WTC11 (cell line): ENCODE measurements around the gene PDZD8. TPM values are rescaled to one million over a fixed set of nuclear protein-coding genes. Genes with fewer than 3 reads are reported as not detected.

ENCODE experiments used
- ATAC-seq: fragments of 200-7000 bp; cut with Tn5 transposase; 2 replicates; pipeline ENCODE4 v1.10.0; 2021; ENCODE audit warnings: mild to moderate bottlenecking, moderate library complexity
- CTCF ChIA-PET: fragments of 300-600 bp; sonication (Branson Sonifier 250); formaldehyde crosslinking; loops from one replicate; lab custom pipeline; 2021; ENCODE audit warnings: antibody characterized with exemption; lab: Charles Lee
- POLR2A ChIA-PET: fragments of 350-600 bp; sonication (Branson Sonifier 250); formaldehyde crosslinking; loops from one replicate; lab custom pipeline; 2021; ENCODE audit warnings: antibody characterized with exemption; lab: Charles Lee
- DNase-seq: peaks from one replicate; pipeline ENCODE4 v3.0.0; 2021; ENCODE audit warnings: low spot score
- H3K27ac Mint-ChIP-seq: 2 replicates; pipeline ENCODE4 v1.8.0; 2021; ENCODE audit warnings: mixed read lengths
- H3K27me3 Mint-ChIP-seq: 2 replicates; pipeline ENCODE4 v1.8.0; 2021; ENCODE audit warnings: low read depth, mild to moderate bottlenecking, moderate library complexity, mixed read lengths
- H3K36me3 Mint-ChIP-seq: 2 replicates; pipeline ENCODE4 v1.8.0; 2021; ENCODE audit warnings: mixed read lengths
- H3K4me1 Mint-ChIP-seq: 2 replicates; pipeline ENCODE4 v1.8.0; 2022; ENCODE audit warnings: mixed read lengths
- H3K4me3 Mint-ChIP-seq: 2 replicates; pipeline ENCODE4 v1.8.0; 2021; ENCODE audit warnings: mild to moderate bottlenecking, moderate library complexity, mixed read lengths
- H3K9me3 Mint-ChIP-seq: 2 replicates; pipeline ENCODE4 v1.8.0; 2021; ENCODE audit warnings: mixed read lengths
- ARID4B ChIP-seq: sonication (generic); formaldehyde crosslinking; IDR thresholded peaks from 2 replicates; pipeline ENCODE4 v1.8.0; 2023; ENCODE audit warnings: missing genetic modification reagents, mild to moderate bottlenecking, borderline replicate concordance
- ATF1 ChIP-seq: sonication (generic); formaldehyde crosslinking; IDR thresholded peaks from 2 replicates; pipeline ENCODE4 v1.8.1; 2023; ENCODE audit warnings: mild to moderate bottlenecking, moderate library complexity, missing genetic modification reagents
- ATF6 ChIP-seq: sonication (generic); formaldehyde crosslinking; IDR thresholded peaks from 2 replicates; pipeline ENCODE4 v1.8.1; 2023; ENCODE audit warnings: mild to moderate bottlenecking, missing genetic modification reagents
- CBFB ChIP-seq: sonication (generic); formaldehyde crosslinking; IDR thresholded peaks from 2 replicates; pipeline ENCODE4 v1.8.1; 2022; ENCODE audit warnings: mild to moderate bottlenecking, low read depth, missing genetic modification reagents
- CREB1 ChIP-seq: sonication (generic); formaldehyde crosslinking; IDR thresholded peaks from 2 replicates; pipeline ENCODE4 v1.8.0; 2023; ENCODE audit warnings: mild to moderate bottlenecking, missing genetic modification reagents
- ESRRA ChIP-seq: sonication (generic); formaldehyde crosslinking; IDR thresholded peaks from 2 replicates; pipeline ENCODE4 v1.8.1; 2022; ENCODE audit warnings: mild to moderate bottlenecking, missing genetic modification reagents, borderline replicate concordance
- FOXP1 ChIP-seq: sonication (generic); formaldehyde crosslinking; IDR thresholded peaks from 2 replicates; pipeline ENCODE4 v1.8.0; 2022; ENCODE audit warnings: missing genetic modification reagents, mild to moderate bottlenecking, moderate library complexity, borderline replicate concordance
- JAZF1 ChIP-seq: fragments of 250-450 bp; sonication (Bioruptor Pico); IDR thresholded peaks from 2 replicates; pipeline ENCODE4 v1.9.0; 2021; ENCODE audit warnings: moderate library complexity, mild to moderate bottlenecking, inconsistent platforms
- JUN ChIP-seq: sonication (generic); formaldehyde crosslinking; IDR thresholded peaks from 2 replicates; pipeline ENCODE4 v1.8.0; 2023; ENCODE audit warnings: mild to moderate bottlenecking, missing genetic modification reagents
- NFE2L1 ChIP-seq: sonication (generic); formaldehyde crosslinking; IDR thresholded peaks from 2 replicates; pipeline ENCODE4 v1.8.1; 2023; ENCODE audit warnings: missing genetic modification reagents
- NR3C1 ChIP-seq: sonication (generic); formaldehyde crosslinking; conservative IDR thresholded peaks from 2 replicates; pipeline ENCODE4 v1.8.1; 2023; ENCODE audit warnings: low read depth, mild to moderate bottlenecking, missing genetic modification reagents
- PRRX2 ChIP-seq: fragments of 250-450 bp; sonication (Bioruptor Pico); IDR thresholded peaks from 2 replicates; pipeline ENCODE4 v1.8.0; 2021; ENCODE audit warnings: mild to moderate bottlenecking
- RORB ChIP-seq: fragments of 250-450 bp; sonication (Bioruptor Pico); IDR thresholded peaks from 2 replicates; pipeline ENCODE4 v1.9.0; 2021; ENCODE audit warnings: mild to moderate bottlenecking
- SMAD3 ChIP-seq: sonication (generic); formaldehyde crosslinking; IDR thresholded peaks from 2 replicates; pipeline ENCODE4 v1.8.0; 2022; ENCODE audit warnings: missing genetic modification reagents, mild to moderate bottlenecking, borderline replicate concordance
- TEAD1 ChIP-seq: sonication (generic); formaldehyde crosslinking; IDR thresholded peaks from 2 replicates; pipeline ENCODE4 v1.8.0; 2022; ENCODE audit warnings: mild to moderate bottlenecking, missing genetic modification reagents
- USF2 ChIP-seq: sonication (generic); formaldehyde crosslinking; IDR thresholded peaks from 2 replicates; pipeline ENCODE4 v1.8.1; 2023; ENCODE audit warnings: mild to moderate bottlenecking, missing genetic modification reagents, moderate library complexity
- ZNF423 ChIP-seq: fragments of 250-450 bp; sonication (Bioruptor Pico); IDR thresholded peaks from 2 replicates; pipeline ENCODE4 v2.1.2; 2022; ENCODE audit warnings: mild to moderate bottlenecking, moderate library complexity
- total RNA-seq: library from RNA; stranded (reverse); gene quantifications from 3 replicates; pipeline ENCODE4 v1.2.3, GENCODE V29; 2021
- TF ChIP-seq, protein P1 (sequence below): sonication (generic); formaldehyde crosslinking; conservative IDR thresholded peaks from 2 replicates; pipeline ENCODE4 v1.8.1; 2022; ENCODE audit warnings: mild to moderate bottlenecking, missing genetic modification reagents
- TF ChIP-seq, protein P2 (sequence below): sonication (generic); formaldehyde crosslinking; IDR thresholded peaks from 2 replicates; pipeline ENCODE4 v1.8.0; 2022; ENCODE audit warnings: mild to moderate bottlenecking, missing genetic modification reagents
- TF ChIP-seq, protein P3 (sequence below): sonication (generic); formaldehyde crosslinking; IDR thresholded peaks from 2 replicates; pipeline ENCODE4 v1.8.1; 2023; ENCODE audit warnings: mild to moderate bottlenecking, missing genetic modification reagents
- TF ChIP-seq, protein P4 (sequence below): sonication (generic); formaldehyde crosslinking; IDR thresholded peaks from 2 replicates; pipeline ENCODE4 v1.8.1; 2023; ENCODE audit warnings: mild to moderate bottlenecking, missing genetic modification reagents, moderate library complexity
- TF ChIP-seq, protein P5 (sequence below): fragments of 250-450 bp; sonication (Bioruptor Pico); conservative IDR thresholded peaks from 2 replicates; pipeline ENCODE4 v1.9.0; 2021; ENCODE audit warnings: mild to moderate bottlenecking

The PDZD8 gene
- total RNA-seq, 1 experiment from 2014 or later: 52.7 TPM

- TF ChIP-seq ARID4B (CRISPR knock-in tag) (no peak), JAZF1 (CRISPR knock-in tag) (no peak), SMAD3 (CRISPR knock-in tag) (no peak), PRRX2 (CRISPR knock-in tag) (no peak)
These were observed 56.3 kb downstream of the PDZD8 start (continued) for GRCh38 chr10:117318909-117319308.

DNA sequence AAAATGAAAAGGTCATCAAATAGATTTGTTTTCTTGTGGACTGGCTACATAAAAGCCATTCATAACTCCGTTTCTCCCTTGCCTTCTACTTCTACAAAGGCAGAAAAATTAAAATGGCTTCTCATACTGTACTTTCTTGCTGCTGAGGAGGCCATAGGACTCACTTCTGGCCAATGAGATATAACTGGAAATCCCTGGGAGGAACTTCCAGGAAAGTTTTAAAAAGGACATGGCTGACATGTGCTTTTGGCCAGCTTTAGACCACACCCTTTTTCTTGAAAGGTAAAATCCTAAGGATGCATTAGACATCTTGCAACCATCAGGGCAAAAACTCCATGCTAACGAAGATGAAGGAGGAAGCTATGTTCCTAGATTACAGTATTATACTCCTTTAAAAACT is 58.5 kb downstream of the PDZD8 start:
- Mint-ChIP-seq H3K4me1 (peaks cover 4% of the 10 kb centered on the region), H3K27me3 (no peaks in the 10 kb centered on the region), H3K27ac (no peak overlapping the region), H3K4me3 (no peak overlapping the region), H3K9me3 (no peaks in the 10 kb centered on the region), H3K36me3 (no peaks in the 10 kb centered on the region)
- ChIA-PET CTCF (interaction anchor here (1.9 to 4.6 kb wide), 2 partner anchors 90 to 100 kb away, joined by 5 to 119 read pairs; no protein-coding TSS in a partner anchor), POLR2A (no interaction called here)
- TF ChIP-seq USF2 (CRISPR knock-in tag) (no peak), NR3C1 (CRISPR knock-in tag) (no peak), ATF1 (CRISPR knock-in tag) (no peak), NFE2L1 (CRISPR knock-in tag) (no peak), JUN (no peak), TEAD1 (CRISPR knock-in tag) (no peak), ZNF423 (CRISPR knock-in tag) (no peak), FOXP1 (CRISPR knock-in tag) (no peak), CBFB (CRISPR knock-in tag) (no peak), CREB1 (CRISPR knock-in tag) (no peak), ATF6 (CRISPR knock-in tag) (no peak), RORB (CRISPR knock-in tag) (no peak), ESRRA (CRISPR knock-in tag) (no peak)
- TF ChIP-seq, protein P1, sequence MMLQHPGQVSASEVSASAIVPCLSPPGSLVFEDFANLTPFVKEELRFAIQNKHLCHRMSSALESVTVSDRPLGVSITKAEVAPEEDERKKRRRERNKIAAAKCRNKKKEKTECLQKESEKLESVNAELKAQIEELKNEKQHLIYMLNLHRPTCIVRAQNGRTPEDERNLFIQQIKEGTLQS (CRISPR knock-in tag): no peak
- TF ChIP-seq, protein P2, sequence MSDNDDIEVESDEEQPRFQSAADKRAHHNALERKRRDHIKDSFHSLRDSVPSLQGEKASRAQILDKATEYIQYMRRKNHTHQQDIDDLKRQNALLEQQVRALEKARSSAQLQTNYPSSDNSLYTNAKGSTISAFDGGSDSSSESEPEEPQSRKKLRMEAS (CRISPR knock-in tag): no peak
- TF ChIP-seq, protein P3, sequence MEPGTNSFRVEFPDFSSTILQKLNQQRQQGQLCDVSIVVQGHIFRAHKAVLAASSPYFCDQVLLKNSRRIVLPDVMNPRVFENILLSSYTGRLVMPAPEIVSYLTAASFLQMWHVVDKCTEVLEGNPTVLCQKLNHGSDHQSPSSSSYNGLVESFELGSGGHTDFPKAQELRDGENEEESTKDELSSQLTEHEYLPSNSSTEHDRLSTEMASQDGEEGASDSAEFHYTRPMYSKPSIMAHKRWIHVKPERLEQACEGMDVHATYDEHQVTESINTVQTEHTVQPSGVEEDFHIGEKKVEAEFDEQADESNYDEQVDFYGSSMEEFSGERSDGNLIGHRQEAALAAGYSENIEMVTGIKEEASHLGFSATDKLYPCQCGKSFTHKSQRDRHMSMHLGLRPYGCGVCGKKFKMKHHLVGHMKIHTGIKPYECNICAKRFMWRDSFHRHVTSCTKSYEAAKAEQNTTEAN (CRISPR knock-in tag): no peak
- TF ChIP-seq, protein P4, sequence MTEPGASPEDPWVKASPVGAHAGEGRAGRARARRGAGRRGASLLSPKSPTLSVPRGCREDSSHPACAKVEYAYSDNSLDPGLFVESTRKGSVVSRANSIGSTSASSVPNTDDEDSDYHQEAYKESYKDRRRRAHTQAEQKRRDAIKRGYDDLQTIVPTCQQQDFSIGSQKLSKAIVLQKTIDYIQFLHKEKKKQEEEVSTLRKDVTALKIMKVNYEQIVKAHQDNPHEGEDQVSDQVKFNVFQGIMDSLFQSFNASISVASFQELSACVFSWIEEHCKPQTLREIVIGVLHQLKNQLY (CRISPR knock-in tag): no peak
- TF ChIP-seq, protein P5, sequence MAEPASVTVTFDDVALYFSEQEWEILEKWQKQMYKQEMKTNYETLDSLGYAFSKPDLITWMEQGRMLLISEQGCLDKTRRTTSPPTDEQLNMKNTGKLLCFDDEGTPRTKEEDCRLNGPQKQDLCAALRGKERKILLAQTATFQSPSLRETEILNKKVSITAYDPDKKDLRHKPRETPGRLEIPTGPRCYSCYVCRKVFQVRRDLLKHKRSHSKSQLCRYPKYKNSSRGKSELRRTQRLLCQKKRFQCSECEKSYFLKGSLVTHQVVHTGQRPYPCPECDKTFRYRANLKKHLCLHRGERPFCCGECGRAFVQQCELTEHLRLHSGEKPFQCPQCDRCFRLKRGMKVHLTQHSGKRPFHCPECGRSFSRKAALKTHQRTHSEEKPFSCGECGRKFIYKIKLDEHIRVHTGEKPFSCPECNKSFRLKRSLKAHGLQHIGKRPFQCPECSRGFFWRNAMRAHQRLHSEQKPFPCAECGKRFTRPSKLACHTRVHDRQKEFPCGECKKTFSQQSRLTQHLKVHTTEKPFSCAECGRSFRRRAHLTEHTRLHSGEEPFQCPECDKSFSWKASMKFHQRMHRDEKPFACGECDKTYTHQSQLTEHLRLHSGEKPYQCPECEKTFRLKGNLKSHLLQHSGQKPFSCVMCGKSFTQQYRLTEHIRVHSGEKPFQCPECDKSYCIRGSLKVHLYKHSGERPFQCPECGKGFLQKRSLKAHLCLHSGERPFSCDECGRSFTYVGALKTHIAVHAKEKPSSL (CRISPR knock-in tag): no peak
- ATAC-seq (no peak), DNase-seq (no peak)
